Panc1 (cell line): Measurements from ENCODE around the gene DYNC1I1.

Experiments used
- POLR2AphosphoS5 ChIP-seq: IDR thresholded peaks from 2 replicates; pipeline ENCODE4 v1.6.1; 2012; ENCODE audit warnings: mild to moderate bottlenecking, low read depth, low read length, moderate library complexity
- TF ChIP-seq, protein P1 (sequence below): fragments of 450-650 bp; IDR thresholded peaks from 2 replicates; pipeline ENCODE4 v1.5.1; 2017; ENCODE audit warnings: mild to moderate bottlenecking
- TF ChIP-seq, protein P2 (sequence below), 2 experiments: IDR thresholded peaks; 2 replicates each; pipeline ENCODE4 v1.6.1; 2011 to 2012; ENCODE audit warnings: low read depth in 2 of 2, control low read depth in 1 of 2, low read length in 1 of 2, mild to moderate bottlenecking in 1 of 2, moderate library complexity in 1 of 2; ENCODE audit not compliant: insufficient read depth in 1 of 2

DNA sequence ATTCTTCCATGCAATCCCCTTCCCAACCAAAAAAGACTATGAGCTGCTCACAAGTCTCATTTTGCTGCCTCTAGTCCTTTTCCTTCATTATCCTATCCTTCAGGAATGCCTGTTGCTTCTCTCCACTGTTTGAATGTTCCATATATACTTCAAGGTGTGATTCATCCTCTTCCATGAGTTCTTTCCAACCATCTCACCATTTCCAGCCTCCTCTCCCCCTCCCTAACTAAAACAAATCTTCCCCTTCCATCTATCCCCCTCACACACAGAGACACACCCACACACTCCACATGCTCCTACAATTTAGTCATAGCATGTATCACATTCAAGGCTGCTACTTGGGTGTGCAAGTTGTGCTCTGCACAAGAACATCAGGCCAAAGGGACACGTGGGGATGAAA lies 254.3 kb downstream of the DYNC1I1 start:
- TF ChIP-seq, protein P1, sequence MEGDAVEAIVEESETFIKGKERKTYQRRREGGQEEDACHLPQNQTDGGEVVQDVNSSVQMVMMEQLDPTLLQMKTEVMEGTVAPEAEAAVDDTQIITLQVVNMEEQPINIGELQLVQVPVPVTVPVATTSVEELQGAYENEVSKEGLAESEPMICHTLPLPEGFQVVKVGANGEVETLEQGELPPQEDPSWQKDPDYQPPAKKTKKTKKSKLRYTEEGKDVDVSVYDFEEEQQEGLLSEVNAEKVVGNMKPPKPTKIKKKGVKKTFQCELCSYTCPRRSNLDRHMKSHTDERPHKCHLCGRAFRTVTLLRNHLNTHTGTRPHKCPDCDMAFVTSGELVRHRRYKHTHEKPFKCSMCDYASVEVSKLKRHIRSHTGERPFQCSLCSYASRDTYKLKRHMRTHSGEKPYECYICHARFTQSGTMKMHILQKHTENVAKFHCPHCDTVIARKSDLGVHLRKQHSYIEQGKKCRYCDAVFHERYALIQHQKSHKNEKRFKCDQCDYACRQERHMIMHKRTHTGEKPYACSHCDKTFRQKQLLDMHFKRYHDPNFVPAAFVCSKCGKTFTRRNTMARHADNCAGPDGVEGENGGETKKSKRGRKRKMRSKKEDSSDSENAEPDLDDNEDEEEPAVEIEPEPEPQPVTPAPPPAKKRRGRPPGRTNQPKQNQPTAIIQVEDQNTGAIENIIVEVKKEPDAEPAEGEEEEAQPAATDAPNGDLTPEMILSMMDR = no peak
- TF ChIP-seq, protein P2, sequence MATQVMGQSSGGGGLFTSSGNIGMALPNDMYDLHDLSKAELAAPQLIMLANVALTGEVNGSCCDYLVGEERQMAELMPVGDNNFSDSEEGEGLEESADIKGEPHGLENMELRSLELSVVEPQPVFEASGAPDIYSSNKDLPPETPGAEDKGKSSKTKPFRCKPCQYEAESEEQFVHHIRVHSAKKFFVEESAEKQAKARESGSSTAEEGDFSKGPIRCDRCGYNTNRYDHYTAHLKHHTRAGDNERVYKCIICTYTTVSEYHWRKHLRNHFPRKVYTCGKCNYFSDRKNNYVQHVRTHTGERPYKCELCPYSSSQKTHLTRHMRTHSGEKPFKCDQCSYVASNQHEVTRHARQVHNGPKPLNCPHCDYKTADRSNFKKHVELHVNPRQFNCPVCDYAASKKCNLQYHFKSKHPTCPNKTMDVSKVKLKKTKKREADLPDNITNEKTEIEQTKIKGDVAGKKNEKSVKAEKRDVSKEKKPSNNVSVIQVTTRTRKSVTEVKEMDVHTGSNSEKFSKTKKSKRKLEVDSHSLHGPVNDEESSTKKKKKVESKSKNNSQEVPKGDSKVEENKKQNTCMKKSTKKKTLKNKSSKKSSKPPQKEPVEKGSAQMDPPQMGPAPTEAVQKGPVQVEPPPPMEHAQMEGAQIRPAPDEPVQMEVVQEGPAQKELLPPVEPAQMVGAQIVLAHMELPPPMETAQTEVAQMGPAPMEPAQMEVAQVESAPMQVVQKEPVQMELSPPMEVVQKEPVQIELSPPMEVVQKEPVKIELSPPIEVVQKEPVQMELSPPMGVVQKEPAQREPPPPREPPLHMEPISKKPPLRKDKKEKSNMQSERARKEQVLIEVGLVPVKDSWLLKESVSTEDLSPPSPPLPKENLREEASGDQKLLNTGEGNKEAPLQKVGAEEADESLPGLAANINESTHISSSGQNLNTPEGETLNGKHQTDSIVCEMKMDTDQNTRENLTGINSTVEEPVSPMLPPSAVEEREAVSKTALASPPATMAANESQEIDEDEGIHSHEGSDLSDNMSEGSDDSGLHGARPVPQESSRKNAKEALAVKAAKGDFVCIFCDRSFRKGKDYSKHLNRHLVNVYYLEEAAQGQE (IDR thresholded peaks at IDR 0.05; ENCODE audit: insufficient read depth in 1 of 2, low read depth in 2 of 2, low read length in 1 of 2) = no peak
- no peak for TF ChIP-seq POLR2AphosphoS5
